Left hindlimb (tissue), 1 donor: ENCODE measurements around the gene TRH.
"Not testable (repeated sequence)": the region's sequence is repeated elsewhere in the genome, so short reads cannot be mapped to it uniquely, and the experiment has no call there.

ENCODE experiments used
- DNase-seq: peaks from one replicate; pipeline ENCODE4 v3.0.0-alpha.2; 2018

The TRH gene

DNA sequence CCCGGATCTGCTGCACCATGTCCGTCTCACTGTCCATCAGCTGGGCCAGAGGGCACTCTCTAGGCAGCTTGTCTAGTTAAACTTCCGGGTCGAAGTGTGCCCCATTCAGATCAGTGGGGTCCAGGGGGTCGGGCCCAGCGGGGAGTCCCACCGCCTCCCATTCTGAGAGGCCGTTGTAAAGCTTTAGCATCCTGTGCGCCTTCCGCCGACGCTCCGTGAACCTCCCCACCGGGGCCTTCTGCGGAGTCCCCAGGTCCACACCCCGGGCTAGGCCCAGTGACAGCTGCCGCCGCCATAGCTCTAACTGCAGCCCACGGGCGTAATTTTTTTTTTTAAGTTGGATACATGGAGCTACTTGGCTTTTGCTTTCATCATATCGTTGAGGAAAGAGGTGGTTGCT is 38.7 kb downstream of the TRH start:
- DNase-seq, result not testable (repeated sequence)

- no peak for DNase-seq
These were observed 40.0 kb downstream of the TRH start for GRCh38 chr3:130014526-130014925.

DNA sequence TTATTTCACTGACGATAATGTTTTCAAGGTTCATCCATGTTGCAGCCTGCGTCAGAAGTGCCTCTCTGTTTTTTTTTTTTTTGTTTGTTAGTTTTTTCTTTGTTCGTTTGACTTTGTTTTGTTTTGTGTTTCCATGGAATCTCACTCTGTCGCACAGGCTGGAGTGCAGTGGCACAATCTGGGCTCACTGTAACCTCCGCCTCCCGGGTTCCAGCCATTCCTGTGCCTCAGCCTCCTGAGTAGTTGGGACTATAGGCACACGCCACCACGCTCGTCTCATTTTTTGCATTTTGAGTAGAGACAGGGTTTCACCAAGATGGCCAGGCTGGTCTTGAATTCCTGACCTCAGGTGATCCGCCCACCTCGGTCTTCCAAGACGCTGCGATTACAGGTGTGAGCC is 43.1 kb downstream of the TRH start:
- DNase-seq, result not testable (repeated sequence)

GRCh38 chr3:130026146-130026829 is 51.8 kb downstream of the TRH start:
- DNase-seq, result not testable (repeated sequence)

GRCh38 chr3:130027437-130027836 is 52.9 kb downstream of the TRH start:
- DNase-seq, result not testable (repeated sequence)
